HL-60/S4 treated with phorbol 12-myristate 13-acetate at 8.2 ng/mL for 4 days and 3 days (cell line): ENCODE measurements around the gene AMBP.

Experiments
- in situ Hi-C: fragments of 300-500 bp; cut with MboI; formaldehyde crosslinking; loops from 2 replicates; pipeline ENCODE4 v1.15.0; 2022; ENCODE audit warnings: low sequenced_read_pairs

Gene AMBP

GRCh38 chr9:114093031-114093471 is 15.0 kb upstream of the AMBP start:
- in situ Hi-C loops, result loop anchor here (25.0 kb wide), 1 partner anchor 194 kb away; no protein-coding TSS in a partner anchor

GRCh38 chr9:114092336-114092735 is 14.2 kb upstream of the AMBP start:
- in situ Hi-C loops, result loop anchor here (25.0 kb wide), 1 partner anchor 195 kb away; no protein-coding TSS in a partner anchor

DNA sequence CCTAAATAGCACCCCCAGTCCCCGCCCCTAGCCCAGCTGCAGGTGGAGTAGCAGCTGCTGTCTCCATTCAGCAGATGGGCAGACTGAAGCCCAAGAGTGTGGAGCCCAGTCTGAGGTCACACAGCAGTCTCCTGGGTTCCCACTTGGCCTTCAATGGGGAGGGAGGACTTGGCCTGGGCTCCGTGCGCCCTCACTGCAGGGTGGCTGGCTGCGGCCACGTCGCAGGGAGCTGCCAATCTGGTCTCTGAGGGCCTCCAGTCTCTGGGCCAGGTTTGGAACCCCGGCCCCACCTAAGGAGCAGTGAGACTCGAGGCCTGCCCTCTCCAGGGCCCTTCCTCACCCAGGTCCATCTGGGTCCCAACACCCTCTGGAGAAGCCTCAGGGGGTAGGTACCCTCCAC is 13.6 kb upstream of the AMBP start:
- in situ Hi-C loops, result loop anchor here (25.0 kb wide), 1 partner anchor 196 kb away; no protein-coding TSS in a partner anchor

GRCh38 chr9:114090798-114091197 is 12.7 kb upstream of the AMBP start:
- in situ Hi-C loops, result loop anchor here (25.0 kb wide), 1 partner anchor 197 kb away; no protein-coding TSS in a partner anchor

- in situ Hi-C loops, result loop anchor here (25.0 kb wide), 1 partner anchor 198 kb away; no protein-coding TSS in a partner anchor
These were observed 11.2 kb upstream of the AMBP start for GRCh38 chr9:114089206-114089840.

- in situ Hi-C loops, result loop anchor here (25.0 kb wide), 1 partner anchor 199 kb away; no protein-coding TSS in a partner anchor
These were observed 10.6 kb upstream of the AMBP start for GRCh38 chr9:114088571-114089170.

- in situ Hi-C loops, result loop anchor here (25.0 kb wide), 1 partner anchor 200 kb away; no protein-coding TSS in a partner anchor
These were observed 9.6 kb upstream of the AMBP start for GRCh38 chr9:114087721-114088120.

- in situ Hi-C loops, result loop anchor here (25.0 kb wide), 1 partner anchor 201 kb away; no protein-coding TSS in a partner anchor
These were observed 8.5 kb upstream of the AMBP start for GRCh38 chr9:114086607-114087006.

DNA sequence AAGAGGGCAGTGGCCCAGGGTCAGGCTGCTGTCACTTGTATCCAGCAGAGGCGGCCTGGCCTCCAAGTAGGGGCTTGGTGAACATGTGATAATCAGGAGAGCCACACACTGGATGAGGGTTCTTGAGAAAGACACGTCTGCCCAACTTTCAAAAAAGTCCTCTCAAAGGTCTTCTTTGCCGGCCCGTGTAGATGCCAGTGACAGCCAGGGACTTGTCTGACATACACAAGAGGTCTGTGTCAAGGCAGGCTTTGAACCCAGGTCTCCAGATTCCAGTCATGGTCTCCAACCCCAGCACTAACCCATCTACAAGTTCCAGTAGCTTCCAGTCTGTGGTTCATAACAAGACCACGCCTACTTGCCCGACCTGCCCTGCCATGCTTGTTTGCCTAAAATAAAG is 7.9 kb upstream of the AMBP start:
- in situ Hi-C loops, result loop anchor here (25.0 kb wide), 1 partner anchor 201 kb away; no protein-coding TSS in a partner anchor

DNA sequence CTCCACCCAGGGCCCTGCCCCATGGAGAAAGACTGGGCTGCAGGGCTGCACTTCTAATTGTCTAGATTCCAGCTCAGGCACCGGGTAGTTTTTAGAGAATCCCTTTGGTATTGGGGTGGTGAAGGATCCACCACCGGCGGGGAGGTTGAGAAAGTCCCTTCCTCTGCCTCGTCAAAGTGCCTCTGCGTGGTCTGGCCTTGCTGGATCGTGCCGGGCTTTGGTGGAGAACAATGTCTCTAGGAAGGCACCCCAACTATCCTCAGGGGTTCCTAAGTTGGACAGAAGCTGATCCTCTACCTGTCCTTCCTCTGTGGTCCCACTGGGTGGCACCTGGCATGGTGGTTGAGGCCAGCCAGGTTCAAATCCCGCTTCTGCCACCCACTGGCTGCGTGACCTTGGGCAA is 7.3 kb upstream of the AMBP start:
- in situ Hi-C loops, result loop anchor here (25.0 kb wide), 1 partner anchor 202 kb away; no protein-coding TSS in a partner anchor

- in situ Hi-C loops, result loop anchor here (25.0 kb wide), 1 partner anchor 203 kb away; no protein-coding TSS in a partner anchor
These were observed 6.4 kb upstream of the AMBP start for GRCh38 chr9:114084282-114085073.

GRCh38 chr9:114083666-114084065 is 5.6 kb upstream of the AMBP start:
- in situ Hi-C loops, result loop anchor here (25.0 kb wide), 1 partner anchor 204 kb away; no protein-coding TSS in a partner anchor

- in situ Hi-C loops, result loop anchor here (25.0 kb wide), 1 partner anchor 204 kb away; no protein-coding TSS in a partner anchor
These were observed 4.8 kb upstream of the AMBP start for GRCh38 chr9:114082763-114083412.

- in situ Hi-C loops, result loop anchor here (25.0 kb wide), 1 partner anchor 205 kb away; no protein-coding TSS in a partner anchor
These were observed 4.1 kb upstream of the AMBP start for GRCh38 chr9:114082017-114082762.

- in situ Hi-C loops, result loop anchor here (25.0 kb wide), 1 partner anchor 206 kb away; no protein-coding TSS in a partner anchor
These were observed 3.4 kb upstream of the AMBP start for GRCh38 chr9:114081441-114082016.

DNA sequence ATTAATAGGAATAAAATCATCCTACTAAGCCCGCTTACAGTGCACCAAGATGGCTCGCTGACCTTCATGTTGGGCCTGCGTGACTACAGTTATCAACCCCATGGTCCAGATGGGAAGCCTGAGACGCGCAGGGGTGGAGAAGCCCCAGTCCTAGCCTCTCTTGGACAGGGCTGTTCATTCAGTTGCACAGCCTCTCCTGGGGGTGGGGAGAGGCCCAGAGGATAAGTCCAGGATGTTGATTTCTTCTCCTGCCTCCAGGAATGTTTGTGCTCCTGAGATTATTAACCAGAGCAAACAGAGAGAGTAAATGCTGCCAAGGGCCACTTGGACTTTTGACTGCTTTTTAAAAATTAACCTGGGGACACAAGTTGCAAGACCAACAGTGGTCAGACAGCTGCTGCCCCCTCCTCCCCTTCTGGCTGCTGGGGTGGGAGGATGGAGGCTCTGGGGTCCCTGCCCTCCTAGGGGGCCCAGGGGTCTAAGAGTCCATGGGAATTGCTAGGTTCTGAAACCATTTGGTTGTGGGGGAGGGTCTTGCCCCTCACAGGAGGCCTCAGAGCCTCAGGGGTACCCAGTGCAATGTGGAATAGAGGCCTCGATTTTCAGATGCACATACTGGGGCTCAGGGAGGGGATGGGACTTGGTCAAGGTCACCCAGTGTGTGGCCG is 2.8 kb upstream of the AMBP start:
- in situ Hi-C loops, result loop anchor here (25.0 kb wide), 1 partner anchor 206 kb away; no protein-coding TSS in a partner anchor

DNA sequence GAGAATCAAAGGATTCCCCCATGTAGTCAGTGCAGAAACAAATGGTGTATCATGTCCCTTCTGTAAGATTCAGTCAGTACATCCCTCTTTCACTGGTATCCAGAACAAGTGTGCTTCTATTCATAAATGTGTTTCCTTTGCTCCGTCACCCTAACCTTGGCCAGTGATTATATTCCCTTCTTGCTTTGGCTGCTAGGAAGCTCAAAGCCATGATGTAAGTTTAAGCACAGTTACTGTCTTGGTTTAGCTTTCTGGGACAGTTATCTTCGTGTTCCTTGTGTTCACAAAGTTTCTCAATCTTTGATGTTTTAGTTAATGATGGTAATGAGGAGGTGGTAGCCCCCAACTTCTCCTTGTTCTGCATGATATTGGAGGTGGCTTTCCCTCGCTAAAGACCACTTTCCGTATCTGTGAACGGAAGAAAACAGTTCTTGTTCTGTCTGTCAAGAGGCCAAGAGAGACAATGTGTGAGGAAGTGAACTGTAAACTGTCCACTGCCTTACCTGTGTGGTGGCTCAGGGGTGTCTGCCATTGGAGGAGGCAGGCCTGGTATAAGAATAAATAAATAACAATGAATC is 2.2 kb upstream of the AMBP start:
- in situ Hi-C loops, result loop anchor here (25.0 kb wide), 1 partner anchor 207 kb away; no protein-coding TSS in a partner anchor

GRCh38 chr9:114078781-114079156 is 669 bp upstream of the AMBP start:
- in situ Hi-C loops, result loop anchor here (25.0 kb wide), 1 partner anchor 209 kb away; no protein-coding TSS in a partner anchor
